ENCODE measurements around the gene LAMA5.
A peak's percentile ranks its signal among the peaks of the same experiment; 100 is the strongest.

The LAMA5 gene

GRCh38 chr20:62367136-62367632 is at the start of gene LAMA5:
LAMA5 (minus strand) TSS chr20:62367312; CDS start chr20:62367245, 67 bp downstream.
- H3K27ac Mint-ChIP-seq: peak within 1 kb of the TSS; percentile 79
- peaks cover 14% of the 10 kb centered on the region for H3K27me3 Mint-ChIP-seq
- no peaks in the 10 kb centered on the region for H3K36me3 Mint-ChIP-seq
- peak; percentile 67 for ATAC-seq
- H3K9me3 Mint-ChIP-seq: no peaks in the 10 kb centered on the region
- H3K4me3 Mint-ChIP-seq: peak within 1 kb of the TSS; percentile 83
- peaks cover 46% of the 10 kb centered on the region for H3K4me1 Mint-ChIP-seq

- H3K36me3 Mint-ChIP-seq: no peaks in the 10 kb centered on the region
- H3K9me3 Mint-ChIP-seq: no peaks in the 10 kb centered on the region
Observed at GRCh38 chr20:62415354-62416111, 48.4 kb upstream of the LAMA5 start.

GRCh38 chr20:62413896-62414481 is 46.9 kb upstream of the LAMA5 start:
- H3K4me3 Mint-ChIP-seq: no peak overlapping the region
- no peaks in the 10 kb centered on the region for H3K36me3 Mint-ChIP-seq
- peaks cover 16% of the 10 kb centered on the region for H3K4me1 Mint-ChIP-seq
- no peaks in the 10 kb centered on the region for H3K9me3 Mint-ChIP-seq
- H3K27me3 Mint-ChIP-seq: peaks cover 41% of the 10 kb centered on the region
- no peak overlapping the region for H3K27ac Mint-ChIP-seq
- no peak for ATAC-seq

More at GRCh38 chr20:62415354-62416111, 48.4 kb upstream of the LAMA5 start:
- H3K4me3 Mint-ChIP-seq: no peak overlapping the region
- H3K4me1 Mint-ChIP-seq: peaks cover under 1% of the 10 kb centered on the region
- H3K27me3 Mint-ChIP-seq: peaks cover 50% of the 10 kb centered on the region
- no peak overlapping the region for H3K27ac Mint-ChIP-seq
- no peak for ATAC-seq

- Mint-ChIP-seq H3K4me3 (no peak overlapping the region), H3K27me3 (peaks cover 32% of the 10 kb centered on the region), H3K36me3 (no peaks in the 10 kb centered on the region), H3K27ac (no peak overlapping the region), H3K9me3 (no peaks in the 10 kb centered on the region), H3K4me1 (peaks cover 23% of the 10 kb centered on the region)
- no peak for ATAC-seq
Observed at GRCh38 chr20:62413025-62413570, 46.0 kb upstream of the LAMA5 start.

- H3K27me3 Mint-ChIP-seq: peaks cover 25% of the 10 kb centered on the region
- H3K27ac Mint-ChIP-seq: no peak overlapping the region
- H3K36me3 Mint-ChIP-seq: no peaks in the 10 kb centered on the region
- H3K4me3 Mint-ChIP-seq: no peak overlapping the region
- H3K9me3 Mint-ChIP-seq: no peaks in the 10 kb centered on the region
- H3K4me1 Mint-ChIP-seq: peaks cover 28% of the 10 kb centered on the region
- no peak for ATAC-seq
Observed at GRCh38 chr20:62412194-62413024, 45.3 kb upstream of the LAMA5 start.

GRCh38 chr20:62411479-62412193 is 44.5 kb upstream of the LAMA5 start:
- H3K9me3 Mint-ChIP-seq: no peaks in the 10 kb centered on the region
- H3K27me3 Mint-ChIP-seq: peaks cover 19% of the 10 kb centered on the region
- no peak overlapping the region for H3K4me3 Mint-ChIP-seq
- ATAC-seq: no peak
- peaks cover 28% of the 10 kb centered on the region for H3K4me1 Mint-ChIP-seq
- no peaks in the 10 kb centered on the region for H3K36me3 Mint-ChIP-seq
- H3K27ac Mint-ChIP-seq: no peak overlapping the region

- H3K4me1 Mint-ChIP-seq: peaks cover 33% of the 10 kb centered on the region
- H3K9me3 Mint-ChIP-seq: no peaks in the 10 kb centered on the region
- ATAC-seq: no peak
- H3K27ac Mint-ChIP-seq: no peak overlapping the region
- no peaks in the 10 kb centered on the region for H3K36me3 Mint-ChIP-seq
- no peak overlapping the region for H3K4me3 Mint-ChIP-seq
- peaks cover 16% of the 10 kb centered on the region for H3K27me3 Mint-ChIP-seq
Observed at GRCh38 chr20:62410746-62411478, 43.8 kb upstream of the LAMA5 start.

GRCh38 chr20:62409931-62410745 is 43.0 kb upstream of the LAMA5 start:
- Mint-ChIP-seq H3K4me3 (no peak overlapping the region), H3K27me3 (peaks cover 8% of the 10 kb centered on the region), H3K4me1 (peaks cover 41% of the 10 kb centered on the region), H3K36me3 (no peaks in the 10 kb centered on the region), H3K9me3 (no peaks in the 10 kb centered on the region), H3K27ac (peak overlapping the region; percentile 43)
- no peak for ATAC-seq

GRCh38 chr20:62409086-62409853 is 42.2 kb upstream of the LAMA5 start:
- H3K4me3 Mint-ChIP-seq: no peak overlapping the region
- H3K36me3 Mint-ChIP-seq: no peaks in the 10 kb centered on the region
- no peak for ATAC-seq
- no peaks in the 10 kb centered on the region for H3K9me3 Mint-ChIP-seq
- no peaks in the 10 kb centered on the region for H3K27me3 Mint-ChIP-seq
- peak overlapping the region; percentile 43 for H3K27ac Mint-ChIP-seq
- peaks cover 46% of the 10 kb centered on the region for H3K4me1 Mint-ChIP-seq

GRCh38 chr20:62408640-62409039 is 41.5 kb upstream of the LAMA5 start:
- Mint-ChIP-seq H3K27me3 (no peaks in the 10 kb centered on the region), H3K4me3 (no peak overlapping the region), H3K27ac (no peak overlapping the region), H3K36me3 (no peaks in the 10 kb centered on the region), H3K4me1 (peaks cover 48% of the 10 kb centered on the region), H3K9me3 (no peaks in the 10 kb centered on the region)
- ATAC-seq: no peak

- no peak for ATAC-seq
- H3K27ac Mint-ChIP-seq: peak overlapping the region; percentile 80
- H3K4me3 Mint-ChIP-seq: peak overlapping the region; percentile 78
- H3K36me3 Mint-ChIP-seq: no peaks in the 10 kb centered on the region
- no peaks in the 10 kb centered on the region for H3K9me3 Mint-ChIP-seq
- peaks cover 48% of the 10 kb centered on the region for H3K4me1 Mint-ChIP-seq
- no peaks in the 10 kb centered on the region for H3K27me3 Mint-ChIP-seq
Observed at GRCh38 chr20:62408055-62408454, 40.9 kb upstream of the LAMA5 start.

GRCh38 chr20:62407221-62407992 is 40.3 kb upstream of the LAMA5 start, which contains the start of gene CABLES2:
CABLES2 (minus strand) TSS chr20:62407285; CDS start chr20:62407276, 9 bp downstream.
- peak within 1 kb of the TSS; percentile 80 for H3K27ac Mint-ChIP-seq
- peaks cover 50% of the 10 kb centered on the region for H3K4me1 Mint-ChIP-seq
- H3K27me3 Mint-ChIP-seq: no peaks in the 10 kb centered on the region
- peak within 1 kb of the TSS; percentile 79 for H3K4me3 Mint-ChIP-seq
- no peaks in the 10 kb centered on the region for H3K9me3 Mint-ChIP-seq
- peak; percentile 90 for ATAC-seq
- H3K36me3 Mint-ChIP-seq: no peaks in the 10 kb centered on the region
